ENCODE measurements around the gene SLC25A38. TPM values are rescaled to one million over a fixed set of nuclear protein-coding genes. Genes with fewer than 3 reads are reported as not detected.

Gene SLC25A38
- total RNA-seq, 4 donors from 2014 or later: 14.8 to 19.6 (median 15.7) TPM

- H3K4me1 ChIP-seq: no peaks in the 10 kb centered on the region
- H3K36me3 ChIP-seq: no peaks in the 10 kb centered on the region
- no peak for DNase-seq (ENCODE audit: low spot score in 2 of 2)
- WGBS: 84% methylated on average over 2 of the region's 2 CpGs
- no peak overlapping the region for H3K27ac ChIP-seq
- no peak for TF ChIP-seq CTCF (IDR thresholded peaks at IDR 0.05)
- no peak for TF ChIP-seq POLR2A (IDR thresholded peaks at IDR 0.05)
- TF ChIP-seq EP300 (IDR thresholded peaks at IDR 0.05): no peak
- TF ChIP-seq POLR2AphosphoS5 (IDR thresholded peaks at IDR 0.05): no peak
- H3K4me3 ChIP-seq: no peak overlapping the region
- no peaks in the 10 kb centered on the region for H3K27me3 ChIP-seq
- no peaks in the 10 kb centered on the region for H3K9me3 ChIP-seq
Observed at GRCh38 chr3:39419742-39420315, 36.7 kb downstream of the SLC25A38 start.

- no peaks in the 10 kb centered on the region for H3K27me3 ChIP-seq
- H3K4me1 ChIP-seq: no peaks in the 10 kb centered on the region
- DNase-seq (ENCODE audit: low spot score in 2 of 2): no peak
- no peaks in the 10 kb centered on the region for H3K9me3 ChIP-seq
- H3K27ac ChIP-seq: no peak overlapping the region
- H3K36me3 ChIP-seq: no peaks in the 10 kb centered on the region
- whole genome bisulfite sequencing: 100% methylated on average over 2 of the region's 2 CpGs
- TF ChIP-seq CTCF (IDR thresholded peaks at IDR 0.05) (no peak), POLR2AphosphoS5 (IDR thresholded peaks at IDR 0.05) (no peak), POLR2A (IDR thresholded peaks at IDR 0.05) (no peak), EP300 (IDR thresholded peaks at IDR 0.05) (no peak)
- no peak overlapping the region for H3K4me3 ChIP-seq
Observed at GRCh38 chr3:39420543-39420942, 37.4 kb downstream of the SLC25A38 start.

GRCh38 chr3:39423436-39423970 is 40.3 kb downstream of the SLC25A38 start:
- 91% methylated on average over 1 of the region's 1 CpG for WGBS
- DNase-seq (ENCODE audit: low spot score in 2 of 2): no peak
- no peaks in the 10 kb centered on the region for H3K4me1 ChIP-seq
- H3K36me3 ChIP-seq: no peaks in the 10 kb centered on the region
- no peaks in the 10 kb centered on the region for H3K27me3 ChIP-seq
- H3K4me3 ChIP-seq: no peak overlapping the region
- no peaks in the 10 kb centered on the region for H3K9me3 ChIP-seq
- no peak overlapping the region for H3K27ac ChIP-seq
- TF ChIP-seq POLR2AphosphoS5 (IDR thresholded peaks at IDR 0.05) (no peak), CTCF (IDR thresholded peaks at IDR 0.05) (no peak), EP300 (IDR thresholded peaks at IDR 0.05) (no peak), POLR2A (IDR thresholded peaks at IDR 0.05) (no peak)

GRCh38 chr3:39426312-39426711 is 43.1 kb downstream of the SLC25A38 start:
- H3K9me3 ChIP-seq: no peaks in the 10 kb centered on the region
- H3K4me1 ChIP-seq: no peaks in the 10 kb centered on the region
- DNase-seq (ENCODE audit: low spot score in 2 of 2): no peak
- H3K4me3 ChIP-seq: no peak overlapping the region
- WGBS: 32% methylated on average over 1 of the region's 1 CpG
- H3K27ac ChIP-seq: no peak overlapping the region
- TF ChIP-seq CTCF (IDR thresholded peaks at IDR 0.05) (no peak), POLR2A (IDR thresholded peaks at IDR 0.05) (no peak), POLR2AphosphoS5 (IDR thresholded peaks at IDR 0.05) (no peak), EP300 (IDR thresholded peaks at IDR 0.05) (no peak)
- H3K36me3 ChIP-seq: no peaks in the 10 kb centered on the region
- H3K27me3 ChIP-seq: no peaks in the 10 kb centered on the region

GRCh38 chr3:39427506-39427905 is 44.3 kb downstream of the SLC25A38 start:
- Histone ChIP-seq H3K27ac (no peak overlapping the region), H3K36me3 (no peaks in the 10 kb centered on the region), H3K4me1 (no peaks in the 10 kb centered on the region), H3K9me3 (no peaks in the 10 kb centered on the region), H3K4me3 (no peak overlapping the region), H3K27me3 (no peaks in the 10 kb centered on the region)
- DNase-seq (ENCODE audit: low spot score in 2 of 2): no peak
- 93% methylated on average over 1 of the region's 1 CpG for WGBS
- TF ChIP-seq POLR2A (IDR thresholded peaks at IDR 0.05) (no peak), EP300 (IDR thresholded peaks at IDR 0.05) (no peak), POLR2AphosphoS5 (IDR thresholded peaks at IDR 0.05) (no peak), CTCF (IDR thresholded peaks at IDR 0.05) (no peak)

Data from suprapubic skin (tissue), 4 donors.